ENCODE measurements around the gene SERPINE2. TPM values are rescaled to one million over a fixed set of nuclear protein-coding genes. Genes with fewer than 3 reads are reported as not detected.

SERPINE2 gene
- total RNA-seq, 1 experiment from 2014 or later = 231 TPM

GRCh38 chr2:223993634-223994232 is 45.4 kb downstream of the SERPINE2 start:
- no TSS peak for BruUV-seq (replicated peaks)
- intact Hi-C loops (cut with micrococcal nuclease) = loop anchor here (1.0 kb wide), 3 partner anchors 45 to 291 kb away; no protein-coding TSS in a partner anchor
- Mint-ChIP-seq H3K27me3 (ENCODE audit: insufficient read depth, unreplicated experiment) (no peaks in the 10 kb centered on the region), H3K4me3 (ENCODE audit: unreplicated experiment) (no peak overlapping the region), H3K27ac (ENCODE audit: low read depth, unreplicated experiment) (peak overlapping the region; percentile 9), H3K36me3 (ENCODE audit: insufficient read depth, unreplicated experiment) (peaks cover 28% of the 10 kb centered on the region), H3K4me1 (ENCODE audit: insufficient read depth, unreplicated experiment) (peaks cover 11% of the 10 kb centered on the region), H3K9me3 (ENCODE audit: unreplicated experiment) (no peaks in the 10 kb centered on the region)
- peak; percentile 81 for DNase-seq (ENCODE audit: unreplicated experiment)
- TF ChIP-seq CTCF (IDR thresholded peaks at IDR 0.05; ENCODE audit: unreplicated experiment) = peak; percentile 73
- POLR2A ChIA-PET = interaction anchor here (0.6 to 4.1 kb wide), 10 partner anchors 16 to 784 kb away, joined by 3 to 33 read pairs (median 3); no protein-coding TSS in a partner anchor
- CTCF ChIA-PET = interaction anchor here (0.5 to 9.8 kb wide), 75 partner anchors 9 to 1448 kb away, joined by 3 to 455 read pairs (median 4); partner anchors contain the start of gene SERPINE2

DNA sequence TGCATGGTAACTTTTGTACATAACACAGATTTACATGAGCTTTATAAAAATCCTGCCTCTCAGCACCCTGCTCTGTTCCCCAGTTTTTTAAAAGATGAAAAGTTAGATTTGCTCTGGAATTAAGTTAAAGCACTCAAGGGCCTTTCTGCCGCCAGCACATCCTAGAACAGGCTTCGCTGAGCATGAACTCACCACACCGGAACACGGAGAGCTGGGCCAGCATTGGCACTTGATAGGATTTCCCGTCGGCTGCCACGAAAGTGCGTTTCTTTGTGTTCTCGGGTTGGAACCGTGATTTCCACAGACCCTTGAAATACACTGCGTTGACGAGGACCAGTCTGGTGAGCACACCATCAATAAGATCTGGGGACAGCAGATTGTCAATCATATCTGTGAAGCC is 47.5 kb downstream of the SERPINE2 start:
- peaks cover 32% of the 10 kb centered on the region for H3K36me3 Mint-ChIP-seq (ENCODE audit: insufficient read depth, unreplicated experiment)
- intact Hi-C loops (cut with micrococcal nuclease) = no loop called here

GRCh38 chr2:223989856-223990232 is 49.2 kb downstream of the SERPINE2 start:
- Mint-ChIP-seq H3K4me1 (ENCODE audit: insufficient read depth, unreplicated experiment) (peaks cover 9% of the 10 kb centered on the region), H3K9me3 (ENCODE audit: unreplicated experiment) (no peaks in the 10 kb centered on the region), H3K36me3 (ENCODE audit: insufficient read depth, unreplicated experiment) (peaks cover 32% of the 10 kb centered on the region), H3K27me3 (ENCODE audit: insufficient read depth, unreplicated experiment) (no peaks in the 10 kb centered on the region), H3K27ac (ENCODE audit: low read depth, unreplicated experiment) (no peak overlapping the region), H3K4me3 (ENCODE audit: unreplicated experiment) (no peak overlapping the region)
- DNase-seq (ENCODE audit: unreplicated experiment) = no peak
- intact Hi-C loops (cut with micrococcal nuclease) = loop anchor here (1.0 kb wide), 1 partner anchor 294 kb away; no protein-coding TSS in a partner anchor
- ChIA-PET CTCF (interaction anchor here (0.6 to 9.8 kb wide), 3 partner anchors 20 to 295 kb away, joined by 3 to 455 read pairs (median 126); no protein-coding TSS in a partner anchor), POLR2A (no interaction called here)
- TF ChIP-seq CTCF (IDR thresholded peaks at IDR 0.05; ENCODE audit: unreplicated experiment) = no peak
- no TSS peak for BruUV-seq (replicated peaks)

More for the DNA sequence above, 47.5 kb downstream of the SERPINE2 start:
- H3K4me3 Mint-ChIP-seq (ENCODE audit: unreplicated experiment) = no peak overlapping the region
- no peak for DNase-seq (ENCODE audit: unreplicated experiment)
- BruUV-seq (replicated peaks) = no TSS peak
- ChIA-PET POLR2A (interaction anchor here (0.6 to 4.1 kb wide), 3 partner anchors 142 to 295 kb away, joined by 3 to 33 read pairs (median 4); no protein-coding TSS in a partner anchor), CTCF (interaction anchor here (0.6 to 9.8 kb wide), 6 partner anchors 10 to 601 kb away, joined by 3 to 455 read pairs (median 16); no protein-coding TSS in a partner anchor)
- H3K27me3 Mint-ChIP-seq (ENCODE audit: insufficient read depth, unreplicated experiment) = no peaks in the 10 kb centered on the region
- H3K4me1 Mint-ChIP-seq (ENCODE audit: insufficient read depth, unreplicated experiment) = peaks cover 11% of the 10 kb centered on the region
- TF ChIP-seq CTCF (IDR thresholded peaks at IDR 0.05; ENCODE audit: unreplicated experiment) = no peak
- H3K9me3 Mint-ChIP-seq (ENCODE audit: unreplicated experiment) = no peaks in the 10 kb centered on the region
- H3K27ac Mint-ChIP-seq (ENCODE audit: low read depth, unreplicated experiment) = no peak overlapping the region

GRCh38 chr2:223989206-223989855 is 49.8 kb downstream of the SERPINE2 start:
- Mint-ChIP-seq H3K9me3 (ENCODE audit: unreplicated experiment) (no peaks in the 10 kb centered on the region), H3K36me3 (ENCODE audit: insufficient read depth, unreplicated experiment) (peaks cover 31% of the 10 kb centered on the region), H3K4me1 (ENCODE audit: insufficient read depth, unreplicated experiment) (peaks cover 7% of the 10 kb centered on the region), H3K27ac (ENCODE audit: low read depth, unreplicated experiment) (no peak overlapping the region), H3K4me3 (ENCODE audit: unreplicated experiment) (no peak overlapping the region), H3K27me3 (ENCODE audit: insufficient read depth, unreplicated experiment) (no peaks in the 10 kb centered on the region)
- ChIA-PET CTCF (interaction anchor here (1.0 to 9.8 kb wide), 3 partner anchors 19 to 296 kb away, joined by 3 to 455 read pairs (median 126); no protein-coding TSS in a partner anchor), POLR2A (no interaction called here)
- DNase-seq (ENCODE audit: unreplicated experiment) = peak; percentile 42
- peak; percentile 9 for TF ChIP-seq CTCF (IDR thresholded peaks at IDR 0.05; ENCODE audit: unreplicated experiment)
- intact Hi-C loops (cut with micrococcal nuclease) = loop anchor here (1.0 kb wide), 1 partner anchor 295 kb away; no protein-coding TSS in a partner anchor
- no TSS peak for BruUV-seq (replicated peaks)
